Measurements from ENCODE around the gene FKRP.

DNA sequence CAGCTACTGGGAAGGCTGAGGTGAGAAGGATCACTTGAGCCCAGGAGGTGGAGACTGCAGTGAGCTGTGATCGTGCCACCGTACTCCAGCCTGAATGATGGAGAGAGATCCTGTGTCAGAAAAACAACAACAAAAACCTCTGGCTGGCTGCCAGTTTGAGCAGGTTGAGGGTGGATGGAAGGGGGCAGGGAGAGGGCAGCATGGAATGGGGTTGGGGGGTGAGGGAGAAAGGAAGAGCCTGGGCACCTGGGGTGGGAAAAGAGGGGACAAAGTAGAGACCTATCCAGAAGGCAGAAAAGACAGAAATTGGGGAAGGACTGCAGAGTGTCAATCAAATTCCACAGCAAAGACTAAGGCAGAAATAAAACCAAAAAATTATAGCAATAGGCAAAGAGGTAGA, 37.8 kb downstream of the FKRP start:
- no peak for TF ChIP-seq EZH2 (IDR thresholded peaks at IDR 0.05; ENCODE audit: low read depth)
- TF ChIP-seq, protein P1, sequence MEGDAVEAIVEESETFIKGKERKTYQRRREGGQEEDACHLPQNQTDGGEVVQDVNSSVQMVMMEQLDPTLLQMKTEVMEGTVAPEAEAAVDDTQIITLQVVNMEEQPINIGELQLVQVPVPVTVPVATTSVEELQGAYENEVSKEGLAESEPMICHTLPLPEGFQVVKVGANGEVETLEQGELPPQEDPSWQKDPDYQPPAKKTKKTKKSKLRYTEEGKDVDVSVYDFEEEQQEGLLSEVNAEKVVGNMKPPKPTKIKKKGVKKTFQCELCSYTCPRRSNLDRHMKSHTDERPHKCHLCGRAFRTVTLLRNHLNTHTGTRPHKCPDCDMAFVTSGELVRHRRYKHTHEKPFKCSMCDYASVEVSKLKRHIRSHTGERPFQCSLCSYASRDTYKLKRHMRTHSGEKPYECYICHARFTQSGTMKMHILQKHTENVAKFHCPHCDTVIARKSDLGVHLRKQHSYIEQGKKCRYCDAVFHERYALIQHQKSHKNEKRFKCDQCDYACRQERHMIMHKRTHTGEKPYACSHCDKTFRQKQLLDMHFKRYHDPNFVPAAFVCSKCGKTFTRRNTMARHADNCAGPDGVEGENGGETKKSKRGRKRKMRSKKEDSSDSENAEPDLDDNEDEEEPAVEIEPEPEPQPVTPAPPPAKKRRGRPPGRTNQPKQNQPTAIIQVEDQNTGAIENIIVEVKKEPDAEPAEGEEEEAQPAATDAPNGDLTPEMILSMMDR (conservative IDR thresholded peaks at IDR 0.05), result no peak

Measured in PC-9 (cell line).